DOHH2 (cell line): ENCODE data around the gene CNN2.

Experiments
- H3F3A ChIP-seq: fragments of 200-600 bp; sonication (generic), shearing (Covaris generic); 2 replicates; pipeline ENCODE4 v1.6.0; 2016; ENCODE audit warnings: antibody characterized with exemption, mild to moderate bottlenecking; ENCODE audit not compliant: control insufficient read depth, insufficient read depth
- H3K27ac ChIP-seq: fragments of 200-600 bp; sonication (generic); 2 replicates; pipeline ENCODE4 v1.5.1; 2014; ENCODE audit warnings: low read depth, mild to moderate bottlenecking, low read length, moderate library complexity
- H3K27me3 ChIP-seq: fragments of 200-600 bp; sonication (generic); 2 replicates; pipeline ENCODE4 v1.6.1; 2014; ENCODE audit warnings: mild to moderate bottlenecking, low read length, mixed read lengths; ENCODE audit not compliant: control insufficient read depth
- H3K36me3 ChIP-seq: fragments of 200-600 bp; sonication (generic); 2 replicates; pipeline ENCODE4 v1.6.1; 2014; ENCODE audit warnings: mild to moderate bottlenecking, low read length, moderate library complexity, mixed read lengths; ENCODE audit not compliant: control insufficient read depth
- H3K4me1 ChIP-seq: fragments of 200-600 bp; sonication (generic); 2 replicates; pipeline ENCODE4 v1.6.1; 2014; ENCODE audit warnings: mild to moderate bottlenecking, low read length, mixed read lengths; ENCODE audit not compliant: control insufficient read depth
- H3K4me2 ChIP-seq: fragments of 200-600 bp; sonication (generic); 2 replicates; pipeline ENCODE4 v1.6.0; 2014; ENCODE audit warnings: mild to moderate bottlenecking, low read length, moderate library complexity
- H3K4me3 ChIP-seq: fragments of 200-600 bp; sonication (generic); 2 replicates; pipeline ENCODE4 v1.5.1; 2014; ENCODE audit warnings: mild to moderate bottlenecking, low read length, mixed read lengths
- H3K79me2 ChIP-seq: fragments of 200-600 bp; sonication (generic); 2 replicates; pipeline ENCODE4 v1.6.1; 2014; ENCODE audit warnings: mild to moderate bottlenecking, low read length, mixed read lengths; ENCODE audit not compliant: control insufficient read depth
- H3K9me2 ChIP-seq: fragments of 200-600 bp; sonication (generic); replicated peaks from 2 replicates; pipeline ENCODE4 v1.6.1; 2014; ENCODE audit warnings: mild to moderate bottlenecking, low read length, mixed read lengths; ENCODE audit not compliant: control insufficient read depth
- H3K9me3 ChIP-seq: fragments of 200-600 bp; sonication (generic); 2 replicates; pipeline ENCODE4 v1.6.1; 2014; ENCODE audit warnings: antibody characterized with exemption, low read length, mixed read lengths; ENCODE audit not compliant: control insufficient read depth, insufficient read depth
- H4K20me1 ChIP-seq: fragments of 200-600 bp; sonication (generic); 2 replicates; pipeline ENCODE4 v1.6.0; 2014; ENCODE audit warnings: low read depth, mild to moderate bottlenecking, antibody characterized with exemption, low read length, moderate library complexity; ENCODE audit not compliant: control insufficient read depth, insufficient read depth
- CTCF ChIP-seq: fragments of 200-600 bp; sonication (generic); IDR thresholded peaks from one replicate; pipeline ENCODE4 v1.5.1; 2014; ENCODE audit warnings: antibody characterized with exemption, mild to moderate bottlenecking, low read depth, low read length; ENCODE audit not compliant: poor library complexity, severe bottlenecking
- EZH2phosphoT487 ChIP-seq: fragments of 200-600 bp; sonication (generic); IDR thresholded peaks from 2 replicates; pipeline ENCODE4 v1.6.1; 2017; ENCODE audit warnings: borderline replicate concordance, mild to moderate bottlenecking, antibody characterized with exemption, low read length, moderate library complexity, mixed read lengths

CNN2 gene

DNA sequence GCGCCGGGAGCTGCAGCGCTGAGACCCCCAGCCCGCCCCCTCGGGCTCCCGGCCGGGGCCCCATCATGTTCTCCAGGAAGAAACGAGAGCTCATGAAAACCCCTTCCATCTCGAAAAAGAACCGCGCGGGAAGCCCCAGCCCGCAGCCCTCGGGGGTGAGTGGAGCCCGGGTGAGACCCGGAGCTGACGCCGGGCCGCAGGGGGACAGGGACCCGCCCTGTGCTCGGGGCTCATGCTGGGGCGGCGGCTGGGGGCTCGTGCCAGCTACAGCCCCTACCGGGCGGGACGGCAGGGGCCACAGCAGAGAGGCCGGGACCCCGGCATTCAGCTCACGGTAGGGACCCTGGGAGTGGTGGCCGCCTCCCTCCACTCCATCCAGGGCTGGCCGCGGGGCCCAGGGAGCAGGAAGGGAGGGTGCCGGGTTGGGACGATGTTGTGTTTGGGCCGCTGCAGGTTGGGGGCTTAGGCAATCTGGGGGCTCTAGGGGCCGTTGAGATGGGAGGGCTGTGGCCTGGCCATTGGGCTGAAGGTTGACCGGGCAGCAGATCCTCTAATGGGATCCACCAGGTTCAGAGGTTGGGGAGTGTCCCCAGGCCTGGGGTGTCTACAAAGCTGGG, 41.0 kb downstream of the CNN2 start:
- no peaks in the 10 kb centered on the region for H4K20me1 ChIP-seq
- no peaks in the 10 kb centered on the region for H3K27me3 ChIP-seq
- peak overlapping the region; percentile 88 for H3K4me3 ChIP-seq
- H3K9me2 ChIP-seq = no peaks in the 10 kb centered on the region
- H3F3A ChIP-seq = peaks cover 13% of the 10 kb centered on the region
- no peaks in the 10 kb centered on the region for H3K9me3 ChIP-seq
- H3K36me3 ChIP-seq = peaks cover 25% of the 10 kb centered on the region
- peaks cover 48% of the 10 kb centered on the region for H3K4me1 ChIP-seq
- peak overlapping the region; percentile 96 for H3K4me2 ChIP-seq
- H3K79me2 ChIP-seq = peaks cover 44% of the 10 kb centered on the region
- peak overlapping the region; percentile 91 for H3K27ac ChIP-seq
- no peak for TF ChIP-seq CTCF
- no peak for TF ChIP-seq EZH2phosphoT487

GRCh38 chr19:1068009-1069001, 41.9 kb downstream of the CNN2 start:
- Histone ChIP-seq H3K36me3 (peaks cover 33% of the 10 kb centered on the region), H3K4me2 (peak overlapping the region; percentile 96), H3K27ac (peak overlapping the region; percentile 91), H3F3A (peaks cover 18% of the 10 kb centered on the region), H3K4me1 (peaks cover 49% of the 10 kb centered on the region), H3K9me3 (no peaks in the 10 kb centered on the region), H3K4me3 (peak overlapping the region; percentile 88), H3K27me3 (no peaks in the 10 kb centered on the region), H4K20me1 (no peaks in the 10 kb centered on the region), H3K79me2 (peaks cover 52% of the 10 kb centered on the region), H3K9me2 (no peaks in the 10 kb centered on the region)
- TF ChIP-seq CTCF = no peak
- no peak for TF ChIP-seq EZH2phosphoT487

- Histone ChIP-seq H3K4me3 (peak overlapping the region; percentile 88), H3K36me3 (peaks cover 39% of the 10 kb centered on the region), H3K27me3 (no peaks in the 10 kb centered on the region), H3K4me1 (peaks cover 53% of the 10 kb centered on the region), H3K79me2 (peaks cover 61% of the 10 kb centered on the region), H3F3A (peaks cover 20% of the 10 kb centered on the region), H4K20me1 (no peaks in the 10 kb centered on the region), H3K9me2 (no peaks in the 10 kb centered on the region), H3K27ac (peak overlapping the region; percentile 91), H3K4me2 (peak overlapping the region; percentile 96), H3K9me3 (no peaks in the 10 kb centered on the region)
- TF ChIP-seq EZH2phosphoT487 (no peak), CTCF (no peak)
These were observed 42.8 kb downstream of the CNN2 start for GRCh38 chr19:1069009-1069779.
